SK-N-MC (cell line): ENCODE measurements around the gene PERM1.
"Not testable (repeated sequence)": the region's sequence is repeated elsewhere in the genome, so short reads cannot be mapped to it uniquely, and the experiment has no call there.

Source experiments
- DNase-seq: peaks from one replicate; pipeline ENCODE4 v3.0.0-alpha.2; 2011; ENCODE audit warnings: low read depth, low spot score
- H3K27ac ChIP-seq: fragments of 200-600 bp; sonication (generic); 2 replicates; pipeline ENCODE4 v1.5.1; 2016; ENCODE audit warnings: mixed run types
- H3K36me3 ChIP-seq: fragments of 200-600 bp; sonication (generic); 2 replicates; pipeline ENCODE4 v1.6.1; 2017; ENCODE audit warnings: antibody characterized with exemption, low read length, mixed read lengths; ENCODE audit not compliant: insufficient read depth
- H3K4me3 ChIP-seq: fragments of 200-600 bp; sonication (generic); 2 replicates; pipeline ENCODE4 v1.5.1; 2016
- H3K9ac ChIP-seq: fragments of 200-600 bp; sonication (generic); 2 replicates; pipeline ENCODE4 v1.8.0; 2017; ENCODE audit warnings: mixed run types, mixed read lengths; ENCODE audit not compliant: insufficient read length
- H3K9me3 ChIP-seq: fragments of 200-600 bp; sonication (generic); 2 replicates; pipeline ENCODE4 v1.6.1; 2017; ENCODE audit warnings: low read depth, mild to moderate bottlenecking, antibody characterized with exemption, low read length, moderate library complexity, mixed read lengths
- EZH2 ChIP-seq: fragments of 200-600 bp; sonication (generic); IDR thresholded peaks from one replicate; pipeline ENCODE4 v1.6.1; 2017; ENCODE audit warnings: antibody characterized with exemption
- FOXP2 ChIP-seq: optimal IDR thresholded peaks from 2 replicates; pipeline ENCODE3; 2011; ENCODE audit warnings: mild to moderate bottlenecking, moderate library complexity; ENCODE audit not compliant: insufficient read depth; ENCODE audit errors: extremely low read length, control extremely low read depth
- POLR2AphosphoS5 ChIP-seq: IDR thresholded peaks from 2 replicates; pipeline ENCODE4 v1.6.1; 2012; ENCODE audit warnings: mild to moderate bottlenecking, low read depth, low read length, borderline replicate concordance

The PERM1 gene

DNA sequence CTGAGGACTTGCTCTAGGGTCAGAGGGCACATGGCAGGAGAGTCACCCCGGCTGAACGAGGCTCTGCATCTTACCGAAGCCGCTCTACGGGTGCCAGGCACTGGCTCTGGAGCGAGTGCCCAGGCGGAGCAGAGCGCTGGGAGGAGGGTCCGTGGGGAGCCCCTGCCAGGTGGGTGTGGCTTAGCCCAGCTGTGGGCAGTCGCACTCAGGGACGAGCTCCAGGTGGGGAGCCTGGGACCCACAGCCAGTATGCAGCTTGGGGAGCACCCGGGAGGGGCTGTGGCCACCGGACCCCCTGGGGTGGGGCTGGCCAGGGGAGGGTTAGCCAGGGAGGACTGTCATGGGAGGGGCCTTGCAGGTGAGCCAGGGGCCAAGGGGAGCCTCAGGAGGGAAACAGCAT, 41.8 kb upstream of the PERM1 start:
- no peak overlapping the region for H3K4me3 ChIP-seq
- H3K36me3 ChIP-seq, result peaks cover 9% of the 10 kb centered on the region; the same call in 1 of the 2 replicates
- no peak overlapping the region for H3K27ac ChIP-seq
- H3K9me3 ChIP-seq, result no peaks in the 10 kb centered on the region
- DNase-seq, result no peak
- TF ChIP-seq FOXP2 (no peak), POLR2AphosphoS5 (no peak), EZH2 (no peak)
- no peak overlapping the region for H3K9ac ChIP-seq

DNA sequence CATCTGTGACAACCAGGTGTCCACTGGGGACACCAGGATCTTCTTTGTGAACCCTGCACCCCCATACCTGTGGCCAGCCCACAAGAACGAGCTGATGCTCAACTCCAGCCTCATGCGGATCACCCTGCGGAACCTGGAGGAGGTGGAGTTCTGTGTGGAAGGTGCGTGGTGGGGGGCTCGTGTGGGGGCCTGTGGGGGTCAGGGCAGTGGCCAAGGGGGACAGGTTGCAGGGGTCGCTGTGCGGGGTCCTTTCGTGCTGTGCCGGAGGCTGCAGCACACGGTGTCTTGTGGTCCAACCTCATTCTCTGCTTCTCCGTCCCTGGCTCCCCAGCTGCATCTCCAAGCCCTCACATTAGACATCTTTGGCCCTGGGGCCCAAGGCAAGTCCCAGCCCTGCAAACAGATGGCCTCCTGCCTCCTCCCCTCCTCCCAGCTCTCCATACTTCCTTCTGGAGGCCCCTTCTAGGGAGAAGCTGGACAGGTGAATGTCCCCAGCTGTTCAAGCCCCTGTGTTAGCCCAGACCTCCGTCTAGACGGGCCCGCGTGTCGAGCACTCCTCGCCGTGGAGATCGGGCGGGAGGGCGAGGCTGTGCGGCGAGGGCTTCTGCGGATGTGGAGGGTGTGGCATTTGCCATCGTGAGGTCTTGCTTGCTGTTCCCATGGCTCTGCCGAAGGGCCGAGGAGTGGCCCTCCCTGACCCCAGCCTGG, 40.6 kb upstream of the PERM1 start:
- Histone ChIP-seq H3K4me3 (no peak overlapping the region), H3K36me3 (peaks cover 9% of the 10 kb centered on the region; the same call in 1 of the 2 replicates), H3K9me3 (no peaks in the 10 kb centered on the region), H3K9ac (no peak overlapping the region), H3K27ac (no peak overlapping the region)
- DNase-seq, result no peak
- TF ChIP-seq FOXP2 (no peak), EZH2 (no peak), POLR2AphosphoS5 (no peak)

DNA sequence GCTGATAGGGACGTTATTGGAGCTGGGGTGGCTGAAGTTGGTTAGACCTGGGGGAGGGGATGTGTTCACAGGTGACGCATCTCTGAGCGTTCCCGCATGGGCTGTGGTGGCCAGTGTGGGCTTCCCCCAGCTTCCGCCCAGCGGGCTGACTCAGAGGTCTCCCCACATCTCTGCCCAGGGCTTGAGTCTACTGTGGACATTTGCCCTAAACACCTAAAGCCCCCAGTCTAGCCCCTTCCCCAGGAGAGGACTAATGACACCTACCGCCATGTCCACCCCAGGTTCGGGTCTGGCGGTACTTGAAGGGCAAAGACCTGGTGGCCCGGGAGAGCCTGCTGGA, 40.0 kb upstream of the PERM1 start:
- Histone ChIP-seq H3K9ac (no peak overlapping the region), H3K36me3 (peaks cover 5% of the 10 kb centered on the region; the same call in 1 of the 2 replicates), H3K9me3 (no peaks in the 10 kb centered on the region), H3K27ac (no peak overlapping the region), H3K4me3 (peak overlapping the region; percentile 78)
- no peak for TF ChIP-seq POLR2AphosphoS5
- TF ChIP-seq FOXP2, result no peak
- TF ChIP-seq EZH2, result no peak
- no peak for DNase-seq

DNA sequence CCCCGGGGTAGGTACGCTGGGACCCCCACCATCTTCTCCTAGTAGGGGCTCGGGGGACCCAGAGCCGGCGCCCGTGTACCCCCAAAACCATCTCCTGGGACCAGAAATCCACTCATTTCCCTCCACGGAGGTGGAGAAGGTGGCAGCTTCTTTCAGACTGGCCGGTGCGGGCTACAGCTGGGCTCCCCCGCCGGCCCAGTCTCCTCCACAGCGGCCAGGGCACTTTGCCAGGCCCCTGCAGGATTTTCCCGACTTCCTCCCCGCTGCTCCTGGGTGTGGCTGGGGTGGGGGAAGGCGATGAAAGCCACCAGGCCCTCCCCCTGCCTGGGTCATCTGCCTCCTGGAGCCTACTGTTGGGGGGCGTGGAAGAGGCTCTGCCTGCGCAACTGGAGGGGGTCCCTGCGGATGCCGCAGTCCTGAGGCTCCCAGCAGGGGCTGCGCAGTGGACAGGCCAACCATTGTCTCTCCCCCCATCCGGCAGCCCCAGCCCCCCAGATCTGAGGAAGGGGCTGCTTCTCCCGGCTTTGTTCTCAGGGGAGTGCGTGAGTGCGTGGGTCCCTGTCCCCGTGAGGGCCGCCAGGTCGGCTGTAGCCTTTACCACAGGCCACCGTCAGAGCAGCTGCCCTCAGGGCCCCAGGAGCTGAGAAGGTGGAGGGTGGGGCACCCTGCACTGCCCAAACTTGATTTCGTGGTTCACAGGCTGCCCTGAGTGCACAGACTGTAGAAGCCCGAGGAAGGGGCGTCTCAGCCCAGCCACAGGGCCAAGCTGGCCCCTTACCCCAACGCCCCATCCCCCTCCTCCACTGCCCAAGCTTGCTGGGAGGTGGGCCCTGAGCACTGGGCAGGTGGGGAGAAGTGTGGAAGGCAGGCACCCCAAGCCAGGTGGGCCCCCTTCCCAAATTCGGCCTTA, 39.4 kb upstream of the PERM1 start:
- peaks cover 5% of the 10 kb centered on the region; the same call in 1 of the 2 replicates for H3K36me3 ChIP-seq
- peak overlapping the region; percentile 78 for H3K4me3 ChIP-seq
- H3K9ac ChIP-seq, result peak overlapping the region; percentile 24
- TF ChIP-seq FOXP2 (no peak), EZH2 (no peak), POLR2AphosphoS5 (peak; percentile 41; the same call in 1 of the 2 replicates)
- peak overlapping the region; percentile 54 for H3K27ac ChIP-seq
- H3K9me3 ChIP-seq, result no peaks in the 10 kb centered on the region
- no peak for DNase-seq

DNA sequence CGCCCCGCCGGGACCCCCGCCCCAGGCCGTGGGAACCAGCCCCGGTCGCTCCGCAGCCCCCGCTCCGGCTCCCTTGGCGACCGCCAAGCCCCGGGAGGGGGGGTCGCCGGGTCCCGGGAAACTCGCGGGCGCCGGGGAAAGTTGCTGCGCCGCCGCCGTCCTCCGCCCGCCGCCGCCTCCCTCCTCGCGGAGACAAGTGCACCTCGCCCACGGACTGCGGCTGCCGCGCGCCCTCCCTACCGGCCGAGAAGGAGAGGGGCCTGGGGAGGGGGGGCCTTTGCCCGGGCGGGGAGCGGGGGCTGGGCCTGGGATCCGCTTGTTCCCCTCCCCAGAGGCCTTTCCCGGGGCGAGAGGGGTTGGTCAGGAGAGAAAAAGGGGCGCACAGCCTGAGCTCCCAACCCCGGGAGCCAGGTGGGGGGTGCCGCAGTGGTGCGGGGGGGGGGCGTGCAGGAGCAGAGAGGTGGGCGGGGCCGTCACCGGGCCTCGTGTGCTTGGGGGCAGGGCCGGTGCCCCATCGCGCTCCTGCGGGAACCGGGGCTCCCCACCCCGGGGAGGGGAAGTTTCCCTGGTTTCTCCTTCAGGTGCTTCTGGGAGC, 38.6 kb upstream of the PERM1 start:
- H3K27ac ChIP-seq, result peak overlapping the region; percentile 54
- TF ChIP-seq FOXP2 (no peak), POLR2AphosphoS5 (no peak), EZH2 (no peak)

DNA sequence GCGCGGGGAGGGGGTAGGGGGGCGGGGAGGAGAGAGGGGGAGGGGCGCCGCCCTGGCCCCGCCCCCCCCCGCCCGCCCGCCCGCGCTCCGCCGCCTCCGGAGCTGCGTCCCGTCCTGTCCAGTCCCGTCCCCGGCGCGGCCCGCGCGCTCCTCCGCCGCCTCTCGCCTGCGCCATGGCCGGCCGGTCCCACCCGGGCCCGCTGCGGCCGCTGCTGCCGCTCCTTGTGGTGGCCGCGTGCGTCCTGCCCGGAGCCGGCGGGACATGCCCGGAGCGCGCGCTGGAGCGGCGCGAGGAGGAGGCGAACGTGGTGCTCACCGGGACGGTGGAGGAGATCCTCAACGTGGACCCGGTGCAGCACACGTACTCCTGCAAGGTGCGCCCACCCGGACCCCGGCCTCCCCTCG, 38.1 kb upstream of the PERM1 start, which contains the start of gene AGRN:
AGRN (plus strand) TSS at position 121 of the 405 bp plus-strand sequence; CDS start at position 174, 53 bp downstream.
- TF ChIP-seq FOXP2, result no peak
- TF ChIP-seq POLR2AphosphoS5, result no peak
- TF ChIP-seq EZH2, result no peak
- Histone ChIP-seq H3K9me3 (no peaks in the 10 kb centered on the region), H3K4me3 (peak within 1 kb of the TSS; percentile 78), H3K36me3 (peaks cover 5% of the 10 kb centered on the region; the same call in 1 of the 2 replicates), H3K27ac (peak within 1 kb of the TSS; percentile 54), H3K9ac (peak within 1 kb of the TSS; percentile 45)
- no peak for DNase-seq

More for the DNA sequence above, 38.6 kb upstream of the PERM1 start:
- Histone ChIP-seq H3K36me3 (peaks cover 5% of the 10 kb centered on the region; the same call in 1 of the 2 replicates), H3K9me3 (no peaks in the 10 kb centered on the region), H3K4me3 (peak overlapping the region; percentile 78), H3K9ac (peak overlapping the region; percentile 45)
- DNase-seq, result no peak

DNA sequence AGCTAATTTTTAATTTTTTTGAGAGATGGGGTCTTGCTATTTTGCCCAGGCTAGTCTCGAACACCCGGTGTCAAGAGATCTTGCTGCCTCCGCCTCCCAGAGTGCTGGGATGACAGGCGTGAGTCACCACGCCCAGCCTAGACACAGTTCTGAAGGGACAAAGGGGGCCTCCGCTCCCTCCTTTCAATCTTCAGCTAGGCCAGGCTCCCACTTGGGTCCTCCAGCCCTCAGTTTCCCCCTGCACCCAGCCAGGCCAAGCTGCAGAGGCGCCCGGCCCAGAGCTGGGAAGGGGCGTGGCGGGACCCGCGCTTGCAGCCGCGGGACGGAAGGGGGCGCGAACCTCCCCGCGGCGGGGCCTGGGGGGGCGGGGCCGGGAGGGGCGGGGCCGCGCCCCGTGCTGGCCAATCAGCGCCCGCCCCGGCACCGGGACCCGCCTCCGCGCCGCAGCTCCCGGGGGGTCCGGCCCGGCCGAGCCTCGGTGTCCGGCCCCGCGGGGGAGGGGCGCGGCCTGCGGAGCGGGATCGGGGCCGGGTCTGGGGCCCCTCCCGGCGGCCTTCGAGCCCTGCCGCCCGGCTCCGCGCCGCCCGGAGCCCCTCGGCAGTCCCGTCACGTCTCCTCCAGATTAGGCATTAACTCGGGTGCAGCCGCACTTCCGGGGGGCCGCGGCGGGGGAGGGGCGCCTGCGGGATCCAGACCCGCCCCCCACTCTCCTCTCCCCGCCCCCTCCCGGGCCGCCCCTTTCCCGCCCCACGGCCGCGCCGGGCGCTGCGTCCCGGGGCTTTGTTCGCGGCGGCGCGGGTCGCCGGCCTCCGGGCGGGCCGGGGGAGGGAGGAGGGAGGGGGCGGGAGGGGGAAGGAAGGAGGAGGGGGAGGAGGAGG, 37.5 kb upstream of the PERM1 start:
- H3K9me3 ChIP-seq, result no peaks in the 10 kb centered on the region
- H3K27ac ChIP-seq, result peak overlapping the region; percentile 46; the same call in 1 of the 2 replicates
- H3K4me3 ChIP-seq, result peak overlapping the region; percentile 52; the same call in 1 of the 2 replicates
- peaks cover 5% of the 10 kb centered on the region; the same call in 1 of the 2 replicates for H3K36me3 ChIP-seq
- no peak for DNase-seq
- TF ChIP-seq EZH2 (no peak), FOXP2 (no peak), POLR2AphosphoS5 (no peak)
- no peak overlapping the region for H3K9ac ChIP-seq

DNA sequence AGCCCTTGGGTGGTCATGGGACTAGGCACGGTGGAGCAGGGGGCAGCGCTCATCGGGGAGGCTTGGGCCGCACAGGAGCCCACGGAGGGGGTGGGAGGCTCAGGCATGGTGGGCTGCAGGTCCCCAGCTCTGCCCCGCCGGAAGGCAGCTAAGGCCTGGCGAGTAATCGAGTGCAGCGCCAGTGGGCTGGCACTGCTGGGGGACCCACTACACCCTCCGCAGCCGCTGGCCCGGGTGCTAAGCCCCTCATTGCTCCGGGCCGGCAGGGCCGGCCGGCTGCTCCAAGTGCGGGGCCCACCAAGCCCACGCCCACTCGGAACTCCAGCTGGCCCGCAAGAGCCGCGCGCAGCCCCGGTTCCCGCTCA, 36.4 kb upstream of the PERM1 start:
- not testable (repeated sequence) for H3K9ac ChIP-seq, H3K36me3 ChIP-seq, DNase-seq

DNA sequence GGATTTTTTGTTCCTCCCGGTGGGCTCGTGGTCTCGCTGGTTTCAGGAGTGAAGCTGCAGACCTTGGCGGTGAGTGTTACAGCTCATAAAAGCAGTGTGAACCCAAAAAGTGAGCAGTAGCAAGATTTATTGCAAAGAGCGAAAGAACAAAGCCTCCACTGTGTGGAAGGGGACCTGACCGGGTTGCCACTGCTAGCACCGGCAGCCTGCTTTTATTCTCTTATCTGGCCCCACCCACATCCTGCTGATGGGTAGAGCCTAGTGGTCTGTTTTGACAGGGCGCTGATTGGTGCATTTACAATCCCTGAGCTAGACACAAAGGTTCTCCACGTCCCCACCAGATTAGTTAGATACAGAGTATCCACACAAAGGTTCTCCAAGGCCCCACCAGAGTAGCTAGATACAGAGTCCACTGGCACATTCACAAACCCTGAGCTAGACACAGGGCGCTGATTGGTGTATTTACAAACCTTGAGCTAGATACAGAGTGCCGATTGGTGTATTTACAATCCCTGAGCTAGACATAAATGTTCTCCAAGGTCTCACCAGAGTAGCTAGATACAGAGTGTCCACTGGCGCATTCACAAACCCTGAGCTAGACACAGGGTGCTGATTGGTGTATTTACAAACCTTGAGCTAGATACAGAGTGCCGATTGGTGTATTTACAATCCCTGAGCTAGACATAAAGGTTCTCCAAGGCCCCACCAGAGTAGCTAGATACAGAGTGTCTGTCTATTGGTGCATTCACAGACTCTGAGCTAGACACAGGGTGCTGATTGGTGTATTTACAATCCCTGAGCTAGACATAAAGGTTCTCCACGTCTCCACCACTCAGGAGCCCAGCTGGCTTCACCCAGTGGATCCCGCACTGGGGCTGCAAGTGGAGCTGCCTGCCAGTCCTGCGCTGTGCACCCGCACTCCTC, 35.8 kb upstream of the PERM1 start:
- H3K36me3 ChIP-seq, DNase-seq, H3K9me3 ChIP-seq, H3K27ac ChIP-seq, H3K9ac ChIP-seq, H3K4me3 ChIP-seq: not testable (repeated sequence)

More for the DNA sequence above, 36.4 kb upstream of the PERM1 start:
- not testable (repeated sequence) for H3K9me3 ChIP-seq, H3K27ac ChIP-seq, H3K4me3 ChIP-seq
